ENCODE measurements around the gene CLDN17. TPM values are rescaled to one million over a fixed set of nuclear protein-coding genes. Genes with fewer than 3 reads are reported as not detected.

Gene CLDN17
- total RNA-seq, 3 donors from 2014 or later (not counting 1 experiment from before 2014, with no cell fraction given): not detected

DNA sequence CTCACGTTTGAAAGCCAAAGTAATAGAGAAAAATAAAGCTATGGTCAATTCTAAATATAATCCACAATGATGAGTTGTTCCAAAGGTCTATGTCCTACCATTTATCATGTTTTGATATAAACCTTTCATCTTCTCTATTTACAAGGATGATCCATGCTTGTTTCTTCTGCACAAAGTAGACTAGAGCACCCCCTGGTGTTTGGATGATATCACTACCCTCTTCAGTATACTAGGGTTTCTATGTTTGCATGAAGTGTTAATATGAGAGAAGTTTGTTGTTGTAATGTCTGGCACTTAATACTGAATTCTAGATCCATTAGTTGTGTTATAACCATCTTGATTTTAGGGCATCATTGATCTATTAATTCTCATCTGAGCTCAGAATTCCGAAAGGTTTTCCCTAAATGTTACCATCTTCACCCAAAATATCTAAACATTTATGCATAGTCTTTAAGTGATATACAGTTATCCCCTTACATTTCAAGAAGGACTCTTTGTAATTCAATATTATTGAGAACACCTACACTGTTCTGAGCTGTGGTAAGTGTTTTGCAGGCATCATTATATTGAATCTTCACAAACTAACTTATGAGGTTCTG, 28.2 kb upstream of the CLDN17 start:
- H3K4me1 Mint-ChIP-seq: no peaks in the 10 kb centered on the region
- H3K9me3 ChIP-seq (ENCODE audit: control insufficient read depth, insufficient read depth, low read length): no peaks in the 10 kb centered on the region
- no peak overlapping the region for H3K27ac ChIP-seq (ENCODE audit: low read length)
- intact Hi-C loops (cut with micrococcal nuclease): no loop called here
- no CpG with 5 or more reads among the region's 2 CpGs for WGBS (ENCODE audit: insufficient coverage)
- H3K27ac Mint-ChIP-seq: no peak overlapping the region
- H3K4me3 Mint-ChIP-seq: no peak overlapping the region
- no peaks in the 10 kb centered on the region for H3K36me3 Mint-ChIP-seq
- no peak for ATAC-seq
- no peaks in the 10 kb centered on the region for H3K36me3 ChIP-seq (ENCODE audit: control insufficient read depth, insufficient read depth, low read length)
- DNase-seq: no peak
- H3K9me3 Mint-ChIP-seq: peaks cover 8 to 9% of the 10 kb centered on the region in 2 donors
- no peak overlapping the region for H3K4me3 ChIP-seq (ENCODE audit: low read length)
- no peaks in the 10 kb centered on the region for H3K4me1 ChIP-seq (ENCODE audit: control insufficient read depth, insufficient read depth, low read length)
- no peaks in the 10 kb centered on the region for H3K27me3 ChIP-seq (ENCODE audit: control insufficient read depth, insufficient read depth, low read length)
- H3K27me3 Mint-ChIP-seq (ENCODE audit: low read depth in 2 of 2): no peaks in the 10 kb centered on the region
- TF ChIP-seq, protein P1, sequence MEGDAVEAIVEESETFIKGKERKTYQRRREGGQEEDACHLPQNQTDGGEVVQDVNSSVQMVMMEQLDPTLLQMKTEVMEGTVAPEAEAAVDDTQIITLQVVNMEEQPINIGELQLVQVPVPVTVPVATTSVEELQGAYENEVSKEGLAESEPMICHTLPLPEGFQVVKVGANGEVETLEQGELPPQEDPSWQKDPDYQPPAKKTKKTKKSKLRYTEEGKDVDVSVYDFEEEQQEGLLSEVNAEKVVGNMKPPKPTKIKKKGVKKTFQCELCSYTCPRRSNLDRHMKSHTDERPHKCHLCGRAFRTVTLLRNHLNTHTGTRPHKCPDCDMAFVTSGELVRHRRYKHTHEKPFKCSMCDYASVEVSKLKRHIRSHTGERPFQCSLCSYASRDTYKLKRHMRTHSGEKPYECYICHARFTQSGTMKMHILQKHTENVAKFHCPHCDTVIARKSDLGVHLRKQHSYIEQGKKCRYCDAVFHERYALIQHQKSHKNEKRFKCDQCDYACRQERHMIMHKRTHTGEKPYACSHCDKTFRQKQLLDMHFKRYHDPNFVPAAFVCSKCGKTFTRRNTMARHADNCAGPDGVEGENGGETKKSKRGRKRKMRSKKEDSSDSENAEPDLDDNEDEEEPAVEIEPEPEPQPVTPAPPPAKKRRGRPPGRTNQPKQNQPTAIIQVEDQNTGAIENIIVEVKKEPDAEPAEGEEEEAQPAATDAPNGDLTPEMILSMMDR (IDR thresholded peaks at IDR 0.05): no peak

DNA sequence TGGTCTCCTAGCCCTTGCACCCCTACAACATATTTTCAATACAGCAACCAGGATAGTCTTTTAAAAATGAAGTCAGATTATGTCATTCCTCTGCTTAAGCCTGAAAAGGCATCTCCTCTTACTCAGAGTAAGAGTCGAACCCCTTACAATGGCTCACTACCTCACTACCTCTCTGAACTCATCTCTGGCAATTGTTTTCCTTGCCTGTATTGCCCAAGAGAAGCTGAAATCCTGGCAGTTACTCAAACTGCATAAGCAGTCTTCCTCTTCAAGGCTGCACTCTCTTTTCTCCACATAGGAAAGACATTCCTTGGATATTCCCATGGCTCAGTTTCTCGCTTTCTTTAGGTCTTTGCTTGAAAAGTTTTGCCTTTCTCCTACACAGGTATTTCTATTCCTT, 26.6 kb upstream of the CLDN17 start:
- ATAC-seq (no peak), DNase-seq (no peak)
- 83% methylated on average over 2 of the region's 2 CpGs for WGBS (ENCODE audit: insufficient coverage)
- Mint-ChIP-seq H3K4me1 (no peaks in the 10 kb centered on the region), H3K27ac (no peak overlapping the region), H3K4me3 (no peak overlapping the region), H3K36me3 (no peaks in the 10 kb centered on the region), H3K27me3 (ENCODE audit: low read depth in 2 of 2) (no peaks in the 10 kb centered on the region), H3K9me3 (peaks cover 4 to 9% of the 10 kb centered on the region in 2 donors)
- intact Hi-C loops (cut with micrococcal nuclease): no loop called here
- Histone ChIP-seq H3K36me3 (ENCODE audit: control insufficient read depth, insufficient read depth, low read length) (no peaks in the 10 kb centered on the region), H3K4me1 (ENCODE audit: control insufficient read depth, insufficient read depth, low read length) (no peaks in the 10 kb centered on the region), H3K4me3 (ENCODE audit: low read length) (no peak overlapping the region), H3K27me3 (ENCODE audit: control insufficient read depth, insufficient read depth, low read length) (no peaks in the 10 kb centered on the region), H3K27ac (ENCODE audit: low read length) (no peak overlapping the region), H3K9me3 (ENCODE audit: control insufficient read depth, insufficient read depth, low read length) (no peaks in the 10 kb centered on the region)
- TF ChIP-seq, protein P1 (IDR thresholded peaks at IDR 0.05): no peak

DNA sequence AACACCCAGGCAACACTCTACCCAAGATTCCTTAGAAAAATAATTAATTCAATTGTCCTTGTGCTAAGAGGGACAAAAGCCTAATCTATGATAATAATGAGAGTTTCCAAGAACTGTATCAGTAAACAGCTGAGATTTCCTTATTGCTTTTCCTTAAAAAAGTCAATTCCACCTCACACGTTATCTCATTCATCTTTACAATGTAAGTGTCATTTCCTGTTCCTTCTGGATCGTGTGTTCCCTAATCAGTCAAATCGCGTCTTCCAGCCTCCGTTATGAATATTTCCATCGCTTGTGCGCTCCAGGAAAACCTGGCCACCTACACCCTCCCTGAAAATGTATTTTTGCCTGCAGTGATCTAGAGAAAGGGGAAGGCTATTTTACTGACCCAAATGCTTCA, 23.9 kb upstream of the CLDN17 start:
- no peaks in the 10 kb centered on the region for H3K4me1 ChIP-seq (ENCODE audit: control insufficient read depth, insufficient read depth, low read length)
- DNase-seq (no peak), ATAC-seq (no peak)
- 61% methylated on average over 7 of the region's 7 CpGs for WGBS (ENCODE audit: insufficient coverage)
- TF ChIP-seq, protein P1 (IDR thresholded peaks at IDR 0.05): no peak
- H3K27me3 ChIP-seq (ENCODE audit: control insufficient read depth, insufficient read depth, low read length): no peaks in the 10 kb centered on the region
- H3K36me3 ChIP-seq (ENCODE audit: control insufficient read depth, insufficient read depth, low read length): no peaks in the 10 kb centered on the region
- H3K9me3 ChIP-seq (ENCODE audit: control insufficient read depth, insufficient read depth, low read length): no peaks in the 10 kb centered on the region
- Mint-ChIP-seq H3K36me3 (no peaks in the 10 kb centered on the region), H3K27ac (no peak overlapping the region), H3K27me3 (ENCODE audit: low read depth in 2 of 2) (no peaks in the 10 kb centered on the region), H3K4me3 (no peak overlapping the region), H3K9me3 (peaks cover 7 to 12% of the 10 kb centered on the region in 2 donors), H3K4me1 (no peaks in the 10 kb centered on the region)
- no peak overlapping the region for H3K4me3 ChIP-seq (ENCODE audit: low read length)
- intact Hi-C loops (cut with micrococcal nuclease): no loop called here
- H3K27ac ChIP-seq (ENCODE audit: low read length): no peak overlapping the region

DNA sequence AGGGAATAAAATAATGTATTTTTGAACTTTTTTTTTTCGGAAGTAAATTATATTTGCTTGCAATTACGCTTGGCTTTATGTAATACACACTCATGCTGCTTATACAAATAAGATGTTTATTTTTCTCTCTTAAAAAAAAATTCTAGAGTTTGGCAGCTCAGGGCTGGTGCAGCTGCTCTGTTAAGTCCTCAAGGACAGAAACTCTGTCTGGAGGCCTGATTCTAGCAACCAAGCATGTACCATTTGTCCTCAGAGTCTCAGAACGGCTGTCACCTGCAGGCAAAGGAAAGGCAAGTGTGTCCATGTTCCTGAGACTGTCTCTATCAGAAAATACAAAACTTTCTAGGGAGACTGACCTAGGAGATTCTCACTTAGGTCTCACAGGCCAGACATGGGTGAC, 23.2 kb upstream of the CLDN17 start:
- WGBS (ENCODE audit: insufficient coverage): 73% methylated on average over 1 of the region's 3 CpGs
- Mint-ChIP-seq H3K9me3 (peaks cover 11 to 12% of the 10 kb centered on the region in 2 donors), H3K4me3 (no peak overlapping the region), H3K4me1 (no peaks in the 10 kb centered on the region), H3K36me3 (no peaks in the 10 kb centered on the region), H3K27ac (no peak overlapping the region), H3K27me3 (ENCODE audit: low read depth in 2 of 2) (no peaks in the 10 kb centered on the region)
- no peak overlapping the region for H3K27ac ChIP-seq (ENCODE audit: low read length)
- no peaks in the 10 kb centered on the region for H3K4me1 ChIP-seq (ENCODE audit: control insufficient read depth, insufficient read depth, low read length)
- no peaks in the 10 kb centered on the region for H3K27me3 ChIP-seq (ENCODE audit: control insufficient read depth, insufficient read depth, low read length)
- ATAC-seq (no peak), DNase-seq (no peak)
- no peak overlapping the region for H3K4me3 ChIP-seq (ENCODE audit: low read length)
- TF ChIP-seq, protein P1 (IDR thresholded peaks at IDR 0.05): no peak
- intact Hi-C loops (cut with micrococcal nuclease): no loop called here
- no peaks in the 10 kb centered on the region for H3K36me3 ChIP-seq (ENCODE audit: control insufficient read depth, insufficient read depth, low read length)
- H3K9me3 ChIP-seq (ENCODE audit: control insufficient read depth, insufficient read depth, low read length): no peaks in the 10 kb centered on the region
